GM19035 (cell line): ENCODE data around the gene PLPP1.
"Not testable (repeated sequence)": the region's sequence is repeated elsewhere in the genome, so short reads cannot be mapped to it uniquely, and the experiment has no call there.

Experiments
- ATAC-seq: cut with Tn5 transposase; IDR thresholded peaks from one replicate; pipeline ENCODE4 v1.9.1; 2021; ENCODE audit not compliant: unreplicated experiment

The PLPP1 gene

GRCh38 chr5:55547781-55548180 is 13.0 kb upstream of the PLPP1 start:
- ATAC-seq: no peak

DNA sequence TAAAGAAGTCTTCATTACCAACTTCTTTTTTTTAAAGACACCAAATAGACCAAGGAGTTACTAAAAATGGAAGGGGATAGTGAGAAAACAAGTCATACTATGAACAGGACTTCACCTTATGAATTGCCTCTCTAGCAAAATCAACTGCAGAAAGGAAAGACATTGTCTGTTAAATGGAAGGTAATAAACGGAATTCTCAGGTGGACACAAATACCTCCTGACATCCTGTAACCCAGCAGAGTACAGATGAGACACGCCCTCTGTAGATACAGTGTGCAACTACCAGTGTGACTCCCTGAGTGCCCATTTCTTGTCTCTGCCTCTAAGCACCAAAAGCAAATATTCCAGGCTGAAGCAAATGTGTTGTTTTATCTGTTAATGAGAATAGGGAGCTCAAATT is 12.2 kb upstream of the PLPP1 start:
- no peak for ATAC-seq

DNA sequence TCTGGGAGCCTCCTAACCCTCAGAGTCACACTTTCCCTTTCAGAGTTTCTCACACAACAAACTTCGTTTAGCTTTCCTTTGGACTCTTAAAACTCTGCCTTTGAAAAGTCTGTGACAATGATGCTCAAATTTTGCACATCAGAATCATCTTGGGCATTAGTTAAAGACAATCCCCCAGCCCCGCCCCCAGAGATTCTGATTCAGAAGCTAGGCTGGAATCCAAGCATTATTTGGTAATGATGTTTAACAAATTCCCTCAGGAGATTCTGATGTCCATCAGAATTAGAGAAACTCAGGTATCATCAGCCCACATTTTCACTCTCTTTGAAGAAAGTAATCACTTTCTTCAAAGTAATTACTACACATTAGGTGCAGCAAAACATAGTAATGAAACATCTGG is 9.6 kb upstream of the PLPP1 start:
- no peak for ATAC-seq

DNA sequence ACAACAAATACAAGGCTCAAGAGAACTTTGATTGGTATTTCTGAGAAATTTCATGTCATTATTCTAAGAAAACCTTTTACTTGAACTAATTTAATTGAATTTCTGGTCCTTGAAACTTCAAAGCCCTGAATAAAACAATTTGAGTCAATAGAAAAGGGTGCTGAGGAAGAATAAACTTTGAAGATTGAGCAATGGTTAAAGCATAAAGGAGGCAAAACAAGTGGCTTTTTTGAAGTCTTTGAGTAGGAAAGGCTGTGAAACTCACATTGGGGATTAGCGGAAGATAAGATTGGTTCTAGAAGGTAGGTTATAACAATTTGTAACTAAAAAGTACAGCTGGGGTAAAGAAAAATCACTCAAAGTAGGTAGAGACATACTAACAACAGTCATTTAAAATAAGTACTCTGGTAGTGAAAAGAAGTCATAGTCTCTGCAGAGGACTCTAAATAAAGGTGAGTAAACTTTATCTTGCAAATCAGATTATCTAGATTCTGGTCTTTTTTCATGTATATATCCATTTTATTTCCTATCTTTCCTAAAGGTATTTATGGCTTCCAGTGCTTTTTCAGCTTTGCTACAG is 6.4 kb upstream of the PLPP1 start:
- no peak for ATAC-seq

DNA sequence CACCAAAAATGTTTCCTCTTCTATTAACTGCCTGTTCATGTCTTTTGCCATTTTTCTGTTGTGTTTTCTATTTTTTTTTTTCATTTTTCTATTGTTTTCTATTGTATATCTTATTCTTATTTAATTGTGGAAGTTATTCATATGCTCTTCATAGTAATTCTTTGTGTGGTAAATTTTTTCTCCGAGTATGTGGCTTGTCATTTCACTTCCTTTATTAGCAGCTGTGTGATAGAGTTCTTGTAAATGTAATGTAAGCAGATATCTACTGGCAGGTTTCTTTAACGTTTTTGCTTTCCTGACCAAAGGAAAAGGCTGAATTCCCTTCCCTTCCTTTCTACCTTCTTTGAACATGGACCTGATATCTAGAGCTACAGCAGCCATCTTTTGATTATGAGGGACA is 5.8 kb upstream of the PLPP1 start:
- ATAC-seq: no peak

DNA sequence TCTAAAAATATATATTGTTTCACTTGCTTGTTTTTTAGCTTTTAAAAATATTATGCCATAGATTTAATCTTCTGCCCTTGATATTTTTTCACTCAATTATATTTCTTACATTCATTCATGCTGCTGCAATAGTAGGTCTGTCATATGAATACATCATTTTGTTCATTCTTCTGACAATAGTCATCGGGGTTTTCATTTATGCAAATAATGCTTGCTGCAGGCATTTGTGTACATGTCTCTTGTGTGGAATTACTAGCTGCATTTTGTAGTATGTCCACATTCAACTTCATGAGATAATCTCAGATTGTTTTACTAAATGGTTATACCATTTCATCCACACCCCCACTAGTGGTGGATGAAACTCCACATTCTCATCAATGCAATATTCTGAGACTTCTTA is 5.3 kb upstream of the PLPP1 start:
- ATAC-seq: no peak

DNA sequence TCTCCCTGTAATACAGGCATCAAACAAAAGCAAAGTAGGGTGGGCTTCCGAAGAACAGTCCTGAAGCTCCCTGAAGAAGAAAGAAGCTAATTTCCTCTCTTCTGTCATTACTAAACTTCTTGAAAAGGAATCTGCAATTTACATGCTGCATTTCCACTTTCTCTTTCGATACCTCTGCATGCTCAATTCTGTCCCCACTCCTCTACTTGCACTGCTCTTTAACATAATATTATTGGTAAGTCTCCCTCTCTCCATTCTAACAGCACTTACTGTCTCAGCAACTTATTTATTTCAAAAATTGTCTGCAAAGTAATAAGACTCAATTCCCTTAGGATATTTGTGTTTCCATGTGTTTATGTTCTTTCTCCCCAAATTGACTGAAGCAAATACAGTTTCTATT is 3.9 kb upstream of the PLPP1 start:
- no peak for ATAC-seq

- ATAC-seq: not testable (repeated sequence)
Measured at GRCh38 chr5:55537315-55537714, 2.6 kb upstream of the PLPP1 start.

- peak; percentile 5 for ATAC-seq
Measured at GRCh38 chr5:55535199-55535905, 588 bp upstream of the PLPP1 start.

DNA sequence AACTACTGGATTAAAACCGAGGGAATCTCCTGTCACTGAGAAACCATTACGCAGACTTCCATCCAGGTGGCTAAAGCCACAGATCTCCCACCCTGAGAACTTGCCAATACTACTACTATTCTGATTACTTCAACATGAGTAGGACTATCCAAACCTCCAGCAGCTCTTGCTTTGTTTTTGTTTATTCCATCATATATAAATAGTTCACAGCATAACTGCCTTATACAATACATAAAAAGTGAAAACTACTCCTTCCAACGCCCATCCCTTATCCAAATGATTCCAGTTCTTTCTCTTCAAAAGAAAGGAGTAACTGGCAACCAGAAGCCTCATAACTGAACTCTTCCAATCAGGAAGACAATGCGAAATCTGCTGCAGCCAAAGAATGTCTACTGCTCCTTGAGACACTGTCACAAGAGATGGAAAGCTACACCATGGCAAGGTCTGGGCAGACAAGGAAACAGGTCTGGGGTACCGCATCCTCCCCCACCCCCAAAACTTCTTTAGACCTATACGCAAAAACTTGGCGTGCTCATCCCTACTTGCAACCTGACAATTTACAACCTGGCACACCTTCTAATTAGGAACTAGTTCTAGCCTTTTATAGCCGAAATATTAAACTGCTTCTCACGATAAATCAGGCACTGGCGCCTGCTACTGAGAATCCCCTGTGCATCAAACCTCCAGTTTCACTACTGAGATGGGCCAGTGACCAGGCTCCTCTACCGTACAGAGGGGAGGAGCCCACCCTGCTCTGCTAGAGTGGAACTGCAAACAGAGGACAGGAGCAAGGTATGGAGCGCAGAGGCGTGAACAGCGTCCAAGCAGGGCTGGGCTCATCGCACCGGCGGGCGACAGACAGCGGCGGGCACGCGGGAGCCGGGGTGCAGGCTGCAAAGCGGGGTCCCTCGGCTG is 986 bp downstream of the PLPP1 start:
- peak; percentile 39 for ATAC-seq

DNA sequence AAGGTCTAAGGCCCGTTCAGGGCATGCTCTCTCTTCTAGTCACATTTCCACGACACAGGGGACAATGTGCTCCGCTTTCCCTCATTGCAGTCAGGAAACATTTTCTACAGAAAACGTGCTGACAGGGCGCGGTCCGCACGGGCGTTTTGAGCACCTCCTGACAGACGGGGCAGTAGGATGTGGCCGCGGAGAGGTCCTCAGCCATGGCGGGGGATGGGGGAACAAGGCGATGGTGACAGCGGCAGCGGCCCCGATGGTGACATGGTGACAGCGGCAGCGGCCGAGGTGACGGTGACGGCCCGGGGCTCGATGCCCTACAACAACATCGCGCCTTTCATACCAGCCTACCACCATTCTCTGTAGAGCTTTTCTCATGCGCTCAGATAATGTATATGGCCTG is 4.1 kb downstream of the PLPP1 start:
- ATAC-seq: no peak

- ATAC-seq: no peak
Measured at GRCh38 chr5:55524816-55525215, 9.9 kb downstream of the PLPP1 start.

- no peak for ATAC-seq
Measured at GRCh38 chr5:55523293-55523692, 11.5 kb downstream of the PLPP1 start.

GRCh38 chr5:55521881-55522280 is 12.9 kb downstream of the PLPP1 start:
- no peak for ATAC-seq

DNA sequence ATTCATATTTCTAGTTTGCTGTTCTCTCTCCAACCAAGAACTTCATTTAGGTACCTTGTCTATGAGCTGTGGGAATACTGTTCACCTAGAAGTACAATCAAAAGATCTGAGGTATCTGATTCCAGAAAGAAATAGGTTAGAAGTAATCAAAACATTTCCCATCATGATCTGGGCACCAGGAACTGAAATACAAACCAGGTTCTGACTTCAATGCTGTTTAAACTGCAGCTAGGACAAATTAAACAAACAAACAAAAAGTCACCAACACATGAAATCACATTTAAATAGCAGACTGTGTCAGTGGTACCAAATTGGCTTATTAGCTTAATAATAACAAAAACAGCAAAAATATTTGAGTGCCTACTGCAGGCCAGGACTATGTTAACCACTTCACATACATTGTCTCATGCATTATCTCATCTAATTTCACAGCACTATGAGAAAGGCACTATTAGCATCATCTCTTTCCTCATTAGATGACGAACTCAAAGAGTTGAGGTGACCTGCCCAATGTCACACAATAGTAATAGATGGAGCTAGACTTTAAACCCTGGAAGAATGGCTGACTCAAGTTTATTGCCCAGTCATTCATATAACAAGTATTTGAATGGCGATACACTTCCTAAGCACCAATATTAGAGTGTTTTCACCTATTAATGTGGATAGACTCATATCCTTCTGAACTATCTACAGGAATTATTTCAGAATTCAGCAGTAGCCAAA is 14.5 kb downstream of the PLPP1 start:
- no peak for ATAC-seq

DNA sequence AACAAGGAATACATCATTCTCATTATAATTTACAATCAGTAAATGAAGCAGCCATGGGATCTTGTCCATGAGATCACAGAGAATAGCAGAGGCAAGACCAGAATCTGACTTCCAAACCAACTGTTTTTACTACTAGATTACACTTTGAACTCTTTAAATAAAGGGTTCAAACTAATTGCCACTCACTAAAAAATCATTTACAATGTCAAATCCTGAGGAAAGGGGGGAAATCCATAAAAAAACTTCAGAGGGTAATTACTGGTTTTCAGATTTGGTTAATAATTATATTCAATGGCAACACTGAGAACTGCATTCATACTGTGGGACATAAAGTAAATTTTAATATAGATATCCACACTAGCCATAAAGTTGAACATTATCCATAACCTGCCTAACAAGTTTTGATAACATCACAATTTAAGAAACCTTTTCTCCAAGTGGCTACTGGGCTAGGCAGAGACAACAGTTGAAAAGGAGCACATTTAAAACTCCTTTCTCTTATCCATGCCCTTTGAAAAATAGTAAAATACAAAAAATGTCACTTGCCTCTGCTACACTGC is 15.9 kb downstream of the PLPP1 start:
- ATAC-seq: no peak

DNA sequence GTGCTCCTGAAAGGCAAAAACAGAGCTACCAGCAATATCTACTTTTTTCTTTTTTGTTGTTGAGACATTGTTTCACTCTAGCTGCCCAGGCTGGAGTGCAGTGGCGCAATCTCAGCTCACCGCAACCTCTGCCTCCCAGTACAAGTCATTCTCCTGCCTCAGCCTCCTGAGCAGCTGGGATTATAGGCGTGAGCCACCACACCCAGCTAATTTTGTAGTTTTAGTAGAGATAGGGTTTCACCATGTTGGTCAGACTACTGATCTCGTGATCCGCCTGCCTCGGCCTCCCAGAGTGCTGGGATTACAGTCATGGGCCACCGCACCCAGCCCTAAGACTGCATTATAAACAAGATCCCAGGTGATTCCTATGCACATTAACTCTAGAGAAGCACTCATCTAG is 17.0 kb downstream of the PLPP1 start:
- no peak for ATAC-seq

DNA sequence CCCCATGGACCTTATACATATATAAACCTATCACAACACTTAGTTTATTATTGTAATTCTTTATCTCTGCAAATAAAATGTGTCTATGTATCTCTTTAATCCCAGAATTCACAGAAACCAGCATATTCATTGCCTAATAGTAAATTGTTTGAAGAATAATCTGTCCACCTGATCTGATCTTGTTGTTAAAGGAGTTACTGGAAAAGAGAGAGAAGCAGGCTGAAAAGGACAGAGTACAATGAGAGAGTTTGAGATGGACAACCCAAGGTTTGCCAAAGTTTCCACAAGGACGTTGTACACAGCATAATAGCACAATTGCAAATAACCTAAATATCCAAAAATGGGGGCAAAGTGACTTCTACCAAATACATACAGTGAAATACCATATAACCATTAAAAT is 23.8 kb downstream of the PLPP1 start:
- no peak for ATAC-seq

DNA sequence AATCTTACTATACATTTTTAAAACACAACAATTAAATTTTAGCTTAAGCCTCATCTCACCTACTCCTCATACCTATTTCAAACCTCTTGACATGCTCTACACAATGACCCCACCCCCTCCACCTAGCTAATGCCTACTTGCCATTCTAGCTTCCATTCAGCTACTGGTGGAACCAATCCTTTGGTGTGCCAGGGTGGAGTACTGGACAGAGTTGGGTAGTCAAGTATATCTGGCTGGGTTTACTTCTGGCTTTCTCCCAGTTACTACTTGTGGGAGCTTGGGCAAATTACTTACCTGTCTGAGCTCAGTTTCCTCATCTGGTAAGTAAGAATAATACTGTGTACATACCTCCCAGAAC is 24.3 kb downstream of the PLPP1 start:
- ATAC-seq: no peak

DNA sequence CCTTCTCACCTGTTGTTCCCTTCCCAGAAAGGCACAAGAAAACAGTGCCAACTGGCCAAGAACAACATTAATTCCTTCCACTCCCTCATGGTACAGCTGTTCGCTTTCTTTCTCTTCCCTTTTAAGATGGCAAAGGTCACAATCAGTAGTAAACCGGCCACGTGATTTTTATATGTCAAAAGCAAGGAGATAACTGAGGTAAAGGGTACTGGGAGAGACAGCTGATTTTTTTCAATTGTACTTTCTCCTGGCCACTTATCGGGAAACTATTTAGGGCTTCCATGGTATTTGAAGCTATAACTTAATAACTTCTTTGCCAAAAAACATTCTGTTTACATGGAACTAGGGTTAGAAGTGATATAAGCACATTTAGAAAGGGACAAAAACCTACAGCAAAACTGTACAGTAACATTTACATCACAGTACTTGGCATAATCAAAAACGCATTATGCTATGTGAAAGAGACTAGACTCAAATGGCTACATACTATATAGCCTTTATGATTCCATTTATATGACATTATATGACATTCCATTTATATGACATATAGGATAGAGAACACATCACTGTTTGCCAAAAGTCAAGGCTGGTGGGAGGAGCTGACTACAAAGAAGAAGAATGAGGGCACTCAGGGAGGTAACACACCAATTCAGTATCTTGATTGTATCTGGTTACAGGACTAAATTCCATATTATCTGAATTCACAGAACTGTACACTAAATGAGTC is 24.8 kb downstream of the PLPP1 start:
- ATAC-seq: no peak

GRCh38 chr5:55509097-55509496 is 25.7 kb downstream of the PLPP1 start:
- no peak for ATAC-seq
